Measurements from ENCODE around the gene BBOX1.
"Not testable (repeated sequence)": the region's sequence is repeated elsewhere in the genome, so short reads cannot be mapped to it uniquely, and the experiment has no call there.

BBOX1 gene

DNA sequence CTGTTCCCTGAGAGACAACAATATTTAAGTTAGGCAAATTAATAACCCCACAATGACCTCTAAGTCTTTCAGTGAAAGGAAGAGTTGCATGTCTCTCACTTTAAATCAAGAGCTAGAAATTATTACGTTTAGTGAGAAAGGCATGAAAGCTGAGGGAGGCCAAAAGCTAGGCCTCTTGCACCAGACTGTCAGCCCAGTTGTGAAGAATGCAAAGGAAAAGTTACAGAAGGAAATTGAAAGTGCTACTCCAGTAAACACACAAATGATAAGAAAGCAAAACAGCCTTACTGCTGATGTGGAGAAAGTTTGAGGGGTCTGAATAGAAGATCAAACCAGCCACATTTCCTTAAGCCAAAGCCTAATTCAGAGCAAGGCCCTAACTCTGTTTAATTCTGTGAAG, 45.0 kb downstream of the BBOX1 start:
- no peak for DNase-seq

DNA sequence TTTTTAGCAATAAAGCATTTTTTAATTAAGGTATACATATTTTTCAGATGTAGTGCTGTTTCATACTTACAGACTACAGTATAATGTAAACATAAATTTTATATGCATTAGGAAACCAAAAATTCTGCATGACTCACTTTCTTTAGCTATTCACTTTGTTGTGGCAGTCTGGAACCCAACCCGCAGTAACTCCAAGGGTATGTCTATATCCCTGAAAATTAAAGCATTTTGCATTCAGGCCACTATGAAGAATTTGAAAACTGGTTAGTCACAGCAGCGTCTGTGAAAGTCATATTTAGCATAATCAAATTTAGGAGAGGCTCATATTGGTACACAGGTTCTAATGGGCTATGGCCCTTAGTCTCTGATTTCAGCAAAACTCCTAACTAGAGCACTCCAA, 46.8 kb downstream of the BBOX1 start:
- DNase-seq: no peak

DNA sequence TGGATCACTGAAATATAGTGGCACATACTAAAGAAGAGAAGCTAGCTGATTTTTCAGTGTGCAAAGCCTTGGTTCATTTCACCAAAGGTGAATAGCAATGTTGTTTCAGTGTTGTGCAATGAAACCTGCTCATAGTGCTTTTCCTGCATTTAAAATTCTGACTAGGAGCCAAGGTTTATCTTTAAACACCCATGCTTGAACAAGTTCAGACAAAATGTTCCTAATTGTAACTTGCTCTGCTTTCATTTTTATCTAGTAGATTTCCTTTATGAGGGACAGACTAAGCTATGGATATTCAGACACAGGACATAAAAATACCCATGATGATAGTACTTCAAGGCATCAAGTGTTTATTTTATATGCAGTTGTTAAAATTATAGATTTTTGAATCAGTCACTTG, 47.7 kb downstream of the BBOX1 start:
- DNase-seq: peak; percentile 56

DNA sequence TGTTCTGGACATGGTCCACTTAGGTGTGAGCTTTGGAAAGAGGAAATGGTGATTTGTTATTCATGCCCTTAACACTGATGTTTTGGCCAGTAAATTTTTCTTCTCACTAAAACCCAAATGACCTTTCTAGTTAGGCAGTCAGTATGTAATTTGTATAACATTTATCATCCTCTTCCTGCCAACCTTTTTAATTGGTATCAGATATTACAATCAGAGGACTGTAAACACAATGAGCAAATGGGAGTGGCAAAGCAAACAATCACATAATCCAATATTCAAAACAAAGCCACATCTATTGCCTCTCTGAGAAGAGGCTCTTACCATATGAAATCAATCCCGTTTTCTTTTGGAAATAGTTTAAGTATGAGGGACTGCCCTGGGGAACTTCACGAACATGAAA, 49.1 kb downstream of the BBOX1 start:
- DNase-seq: no peak

DNA sequence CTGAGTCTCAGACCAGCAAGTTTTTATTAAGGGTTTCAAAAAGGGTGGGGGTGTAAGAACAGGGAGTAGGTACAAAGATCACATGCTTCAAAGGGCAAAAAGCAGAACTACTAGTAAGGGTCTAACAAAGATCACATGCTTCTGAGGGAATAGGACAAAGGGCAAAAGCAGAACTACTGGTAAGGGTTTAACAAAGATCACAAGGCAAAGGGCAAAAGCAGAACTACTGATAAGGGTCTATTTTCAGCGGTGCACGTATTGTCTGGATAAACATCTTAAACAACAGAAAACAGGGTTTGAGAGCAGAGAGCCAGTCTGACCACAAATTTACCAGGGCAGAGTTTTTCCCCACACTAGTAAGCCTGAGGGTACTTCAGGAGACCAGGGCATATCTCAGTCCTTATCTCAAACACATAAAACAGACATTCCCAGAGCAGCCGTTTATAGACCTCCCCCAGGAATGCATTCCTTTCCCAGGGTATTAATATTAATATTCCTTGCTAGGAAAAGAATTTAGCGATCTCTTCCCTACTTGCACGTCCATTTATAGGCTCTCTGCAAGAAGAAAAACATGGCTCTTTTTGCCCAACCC, 49.8 kb downstream of the BBOX1 start:
- not testable (repeated sequence) for DNase-seq

DNA sequence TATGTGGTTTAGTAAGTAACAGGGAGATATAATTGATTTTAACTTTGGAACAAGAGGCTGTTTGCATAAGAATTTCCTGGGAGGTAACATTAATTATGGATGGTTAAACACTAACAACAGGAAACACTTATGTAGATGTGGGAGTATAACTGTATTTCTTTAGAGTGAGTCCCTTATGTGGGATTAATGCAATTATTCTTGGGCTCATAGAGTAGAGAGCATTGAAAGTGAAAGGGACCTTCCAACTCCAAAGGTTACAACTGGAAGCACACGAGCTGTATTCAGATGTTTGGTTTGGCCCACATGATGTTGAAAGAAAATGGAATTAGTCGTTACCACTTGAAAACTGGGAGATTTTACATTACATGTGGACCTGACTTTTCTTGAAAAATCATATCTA, 53.5 kb downstream of the BBOX1 start:
- no peak for DNase-seq

GRCh38 chr11:27095059-27095458, 54.4 kb downstream of the BBOX1 start:
- no peak for DNase-seq

DNA sequence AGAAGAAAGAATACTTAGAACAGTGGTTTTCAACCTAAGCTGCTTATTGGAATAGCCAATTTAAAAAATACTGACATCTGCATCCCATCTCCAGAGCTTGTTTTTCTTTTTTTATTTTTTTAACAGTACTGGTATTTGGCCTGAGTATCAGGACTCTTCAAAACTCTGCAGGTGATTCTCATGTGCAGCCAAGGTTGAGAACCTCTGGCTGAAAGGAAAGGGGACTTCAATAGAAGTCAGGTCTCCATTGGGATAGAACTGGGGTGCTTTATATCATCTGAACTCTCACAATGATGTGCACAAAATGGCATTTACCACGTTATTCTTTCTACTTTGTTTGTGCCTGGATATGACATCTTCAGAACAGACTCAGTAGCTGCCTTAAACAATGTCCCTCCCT, 55.3 kb downstream of the BBOX1 start:
- DNase-seq: no peak

- peak; percentile 44 for DNase-seq
Measured at GRCh38 chr11:27097551-27097950, 56.9 kb downstream of the BBOX1 start.

DNA sequence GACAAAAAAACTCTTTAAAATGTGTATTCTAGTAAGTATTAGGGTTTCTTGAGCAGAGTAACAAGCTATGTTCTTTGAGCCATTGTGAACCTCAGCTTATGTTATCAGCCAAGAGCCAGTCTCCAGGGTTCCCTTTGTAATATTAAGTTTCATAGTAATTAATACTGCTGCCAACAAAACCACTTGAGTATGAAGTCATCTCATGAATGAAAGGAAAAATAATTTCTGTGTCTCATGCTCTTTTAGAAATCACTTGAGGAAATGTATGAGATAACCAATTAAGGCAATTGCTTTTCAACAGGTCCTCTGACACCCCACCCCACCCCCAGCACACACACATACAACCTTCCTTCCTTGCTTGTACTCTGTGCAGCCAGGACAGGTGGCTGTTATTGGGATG, 59.9 kb downstream of the BBOX1 start:
- DNase-seq: peak; percentile 81

DNA sequence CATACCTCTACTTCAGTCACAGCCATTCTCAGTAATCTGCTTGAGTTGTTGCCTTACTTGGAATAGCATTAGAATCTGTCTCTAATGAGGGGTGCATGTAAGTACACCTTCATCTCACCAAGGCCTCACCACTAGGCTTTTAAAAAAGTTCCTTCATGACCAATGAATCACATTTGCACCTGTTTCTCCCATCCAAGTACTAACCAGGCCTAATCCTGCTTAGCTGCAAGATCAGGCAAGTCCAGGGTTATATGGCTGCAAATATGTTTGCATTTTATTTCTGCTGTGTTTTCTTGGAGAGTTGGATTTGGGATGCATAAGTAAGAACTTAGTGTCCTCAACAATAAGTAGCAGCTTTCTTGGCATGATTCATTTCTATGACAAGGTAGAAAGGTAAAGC, 66.9 kb downstream of the BBOX1 start:
- no peak for DNase-seq

- no peak for DNase-seq
Measured at GRCh38 chr11:27108809-27109208, 68.2 kb downstream of the BBOX1 start.

DNA sequence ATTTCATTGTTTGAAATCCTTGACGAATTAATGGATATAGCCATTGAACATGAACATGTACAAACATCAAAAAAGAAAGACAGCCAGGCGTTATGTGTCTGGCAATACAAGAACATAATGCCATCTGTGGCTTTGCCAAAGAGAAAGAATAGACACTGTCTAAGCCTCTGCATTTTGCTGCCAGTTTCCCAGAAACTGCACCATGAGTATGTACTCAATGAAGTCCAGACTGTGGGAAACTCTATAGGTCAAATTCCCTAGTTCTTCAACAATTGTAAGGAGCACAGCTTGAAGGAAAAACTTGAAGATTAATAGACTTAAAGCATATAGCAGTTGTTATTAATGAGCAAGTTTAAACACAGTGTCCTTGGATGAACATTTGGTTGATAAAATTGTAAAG, 71.3 kb downstream of the BBOX1 start:
- DNase-seq: no peak

GRCh38 chr11:27112946-27113345, 72.3 kb downstream of the BBOX1 start:
- DNase-seq: no peak

DNA sequence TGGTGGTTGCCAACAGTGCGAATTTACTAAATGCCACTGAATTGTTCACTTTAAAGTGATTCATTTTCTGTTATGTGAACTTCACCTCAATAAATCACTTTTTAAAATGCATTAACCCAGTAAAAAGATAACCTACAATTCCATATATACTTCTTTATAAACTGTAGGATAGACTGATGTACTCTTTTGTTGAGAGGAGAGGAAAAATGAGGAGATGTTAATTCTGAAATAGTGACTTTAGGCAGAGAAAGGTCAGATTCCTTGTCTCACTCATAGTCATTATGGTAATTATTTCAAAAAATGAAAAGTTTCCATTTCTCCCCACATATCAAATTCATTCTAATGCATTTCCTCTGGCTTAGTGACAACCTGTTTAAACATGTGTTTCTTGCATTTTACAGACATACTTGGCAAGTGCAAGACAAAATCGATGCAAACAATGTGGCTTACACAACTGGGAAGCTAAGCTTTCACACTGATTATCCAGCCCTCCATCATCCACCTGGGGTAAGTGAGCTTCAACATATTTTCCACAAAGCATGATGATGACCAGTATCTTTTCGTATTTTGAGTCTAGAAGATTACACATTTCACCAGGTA, 74.5 kb downstream of the BBOX1 start:
- DNase-seq: no peak

DNA sequence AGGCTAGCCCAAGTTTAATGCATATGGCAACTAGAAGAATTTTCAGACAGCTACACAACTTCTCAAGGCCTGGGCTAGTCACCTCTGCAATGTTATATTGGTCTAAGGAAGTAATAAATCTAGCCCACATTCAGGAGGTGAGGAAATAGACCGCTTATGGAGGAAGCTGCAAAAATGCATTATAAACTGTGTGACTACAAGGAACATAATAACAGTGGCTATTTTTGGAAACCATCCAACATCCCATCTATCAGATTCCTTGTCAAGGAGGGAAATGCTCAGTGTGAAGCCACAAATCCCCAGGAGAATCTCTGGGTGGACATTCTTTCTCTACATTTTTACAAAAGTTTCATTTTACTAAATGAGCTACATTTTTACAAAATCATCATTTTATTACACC, 76.1 kb downstream of the BBOX1 start:
- no peak for DNase-seq

- DNase-seq: no peak
Measured at GRCh38 chr11:27118371-27118770, 77.8 kb downstream of the BBOX1 start.

DNA sequence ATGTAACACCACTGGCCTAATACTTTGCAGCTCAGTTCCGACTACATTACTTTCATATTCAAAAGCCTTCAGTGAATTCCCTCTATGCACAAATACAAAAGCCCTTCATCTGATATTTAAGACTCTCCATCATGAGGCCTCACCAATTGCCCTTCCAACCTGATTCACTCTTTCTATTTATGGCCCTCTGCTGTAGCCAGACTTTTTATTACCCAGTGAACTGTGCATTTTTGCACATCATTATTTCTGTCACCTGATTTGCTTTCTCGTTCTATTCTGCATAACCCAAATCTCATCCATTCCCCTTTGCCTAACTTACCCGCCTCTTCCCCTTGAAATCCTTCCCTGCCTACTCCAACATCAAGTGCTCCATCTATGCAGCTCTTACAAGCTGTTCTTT, 78.3 kb downstream of the BBOX1 start:
- DNase-seq: no peak

DNA sequence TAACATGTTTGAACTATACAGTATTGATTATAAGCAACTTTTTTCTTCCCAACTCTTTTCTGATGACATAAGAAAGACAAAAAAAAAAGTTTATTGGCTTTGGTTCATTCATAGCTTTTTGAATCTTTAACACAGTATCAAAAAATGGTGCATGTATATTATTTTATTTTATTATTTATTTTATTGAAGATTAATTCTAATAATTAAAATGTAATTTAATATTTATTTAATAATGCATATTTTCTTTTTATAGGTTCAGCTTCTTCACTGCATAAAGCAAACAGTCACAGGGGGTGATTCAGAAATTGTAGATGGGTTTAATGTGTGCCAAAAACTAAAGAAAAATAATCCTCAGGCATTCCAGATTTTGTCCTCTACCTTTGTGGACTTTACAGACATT, 78.8 kb downstream of the BBOX1 start:
- no peak for DNase-seq

DNA sequence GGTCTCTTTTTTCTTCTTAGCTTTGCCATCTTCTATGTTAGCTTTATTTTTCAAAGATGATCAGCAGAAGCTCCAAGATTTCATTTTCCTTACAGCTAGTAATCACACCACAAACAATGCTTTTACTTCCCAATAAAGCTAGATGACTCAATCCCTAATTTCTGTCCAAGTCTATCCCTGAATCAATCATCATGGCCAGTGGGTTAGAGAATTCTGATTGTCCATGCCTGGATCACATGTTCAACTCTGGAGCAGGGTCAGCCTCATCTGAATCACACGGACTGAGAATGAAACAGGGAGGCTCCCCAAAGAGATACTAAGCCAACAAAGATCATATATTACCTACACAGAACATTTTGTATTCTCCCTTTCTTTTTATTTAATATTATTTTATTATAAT, 79.6 kb downstream of the BBOX1 start:
- no peak for DNase-seq

GRCh38 chr11:27122001-27122400, 81.4 kb downstream of the BBOX1 start:
- DNase-seq: no peak

GRCh38 chr11:27124514-27125264, 84.1 kb downstream of the BBOX1 start:
- no peak for DNase-seq

DNA sequence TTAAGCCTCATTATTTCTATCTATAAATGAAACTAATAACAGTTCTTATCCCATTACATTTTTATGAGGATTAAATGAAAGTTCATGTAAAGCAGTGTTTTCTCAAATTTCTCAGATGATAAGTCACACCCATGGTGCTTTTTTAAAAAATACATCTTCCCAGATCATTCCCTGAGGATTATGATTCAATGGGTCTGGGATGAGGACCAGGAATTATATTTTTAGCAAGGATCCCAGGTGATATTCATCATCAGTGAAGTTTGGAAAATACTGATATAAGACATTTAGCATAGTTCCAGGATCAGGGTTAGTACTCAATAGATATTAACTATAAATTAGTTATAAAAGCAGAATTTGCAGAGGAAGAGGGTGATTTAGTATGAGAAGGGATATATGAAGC, 89.1 kb downstream of the BBOX1 start:
- no peak for DNase-seq

DNA sequence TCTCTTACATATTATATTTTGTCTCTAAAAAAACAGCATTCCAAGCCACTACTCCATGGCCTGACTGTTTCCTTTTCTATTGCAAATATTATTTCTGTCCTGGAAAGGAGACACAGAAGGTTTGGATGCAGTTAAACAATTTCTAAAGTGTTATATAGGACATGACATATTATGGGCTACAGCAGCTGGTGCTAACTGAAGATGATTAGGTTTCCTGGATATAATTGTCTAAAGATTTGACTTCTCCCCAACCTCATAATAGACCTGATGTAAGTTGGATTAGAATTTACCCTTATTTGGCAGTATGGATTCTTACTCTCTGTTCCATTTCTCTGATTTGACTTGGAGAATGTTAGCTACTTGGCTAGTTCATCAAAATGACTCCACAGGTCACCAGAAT, 90.2 kb downstream of the BBOX1 start:
- no peak for DNase-seq

DNA sequence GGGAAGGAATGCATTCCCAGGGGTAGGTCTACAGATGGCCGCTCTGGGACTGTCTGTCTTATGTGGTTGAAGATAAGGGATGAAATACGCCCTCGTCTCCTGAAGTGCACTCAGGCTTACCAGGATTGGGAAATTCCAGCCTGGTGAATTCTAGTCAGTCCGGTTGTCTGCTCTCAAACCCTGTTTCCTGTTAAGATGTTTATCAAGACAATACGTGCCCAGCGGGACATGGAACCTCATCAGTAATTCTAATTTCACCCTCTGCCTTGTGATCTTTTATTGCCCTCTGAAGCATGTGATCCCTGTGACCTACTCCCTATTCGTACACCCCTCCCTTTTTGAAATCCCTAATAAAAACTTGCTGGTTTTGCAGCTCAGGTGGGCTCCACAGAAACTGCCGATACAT, 95.3 kb downstream of the BBOX1 start:
- not testable (repeated sequence) for DNase-seq

Data from DMS153 (cell line).